Fibroblast of villous mesenchyme (primary cell): ENCODE data around the gene ADAMTSL1. TPM values are rescaled to one million over a fixed set of nuclear protein-coding genes. Genes with fewer than 3 reads are reported as not detected.

Experiments used
- DNase-seq: peaks from one replicate; pipeline ENCODE4 v3.0.0-alpha.2; 2010; ENCODE audit warnings: low read depth
- H3K4me3 ChIP-seq: 2 replicates; pipeline ENCODE4 v1.5.1; 2011; ENCODE audit warnings: low read depth, mild to moderate bottlenecking, low read length
- total RNA-seq: library from RNA; depleted of rRNA; stranded (reverse); fragments of >200 nt; gene quantifications from 2 replicates; pipeline ENCODE4 v1.2.3, GENCODE V29; 2012
- TF ChIP-seq, protein P1 (sequence below): IDR thresholded peaks from 2 replicates; pipeline ENCODE4 v1.5.1; 2012; ENCODE audit warnings: low read depth, mild to moderate bottlenecking, low read length; ENCODE audit not compliant: insufficient read depth

ADAMTSL1 gene
- total RNA-seq, 1 donor: 3.0 TPM

- DNase-seq: no peak
- TF ChIP-seq, protein P1, sequence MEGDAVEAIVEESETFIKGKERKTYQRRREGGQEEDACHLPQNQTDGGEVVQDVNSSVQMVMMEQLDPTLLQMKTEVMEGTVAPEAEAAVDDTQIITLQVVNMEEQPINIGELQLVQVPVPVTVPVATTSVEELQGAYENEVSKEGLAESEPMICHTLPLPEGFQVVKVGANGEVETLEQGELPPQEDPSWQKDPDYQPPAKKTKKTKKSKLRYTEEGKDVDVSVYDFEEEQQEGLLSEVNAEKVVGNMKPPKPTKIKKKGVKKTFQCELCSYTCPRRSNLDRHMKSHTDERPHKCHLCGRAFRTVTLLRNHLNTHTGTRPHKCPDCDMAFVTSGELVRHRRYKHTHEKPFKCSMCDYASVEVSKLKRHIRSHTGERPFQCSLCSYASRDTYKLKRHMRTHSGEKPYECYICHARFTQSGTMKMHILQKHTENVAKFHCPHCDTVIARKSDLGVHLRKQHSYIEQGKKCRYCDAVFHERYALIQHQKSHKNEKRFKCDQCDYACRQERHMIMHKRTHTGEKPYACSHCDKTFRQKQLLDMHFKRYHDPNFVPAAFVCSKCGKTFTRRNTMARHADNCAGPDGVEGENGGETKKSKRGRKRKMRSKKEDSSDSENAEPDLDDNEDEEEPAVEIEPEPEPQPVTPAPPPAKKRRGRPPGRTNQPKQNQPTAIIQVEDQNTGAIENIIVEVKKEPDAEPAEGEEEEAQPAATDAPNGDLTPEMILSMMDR: no peak
Observed at GRCh38 chr9:18639911-18640310, 166.0 kb downstream of the ADAMTSL1 start.

DNA sequence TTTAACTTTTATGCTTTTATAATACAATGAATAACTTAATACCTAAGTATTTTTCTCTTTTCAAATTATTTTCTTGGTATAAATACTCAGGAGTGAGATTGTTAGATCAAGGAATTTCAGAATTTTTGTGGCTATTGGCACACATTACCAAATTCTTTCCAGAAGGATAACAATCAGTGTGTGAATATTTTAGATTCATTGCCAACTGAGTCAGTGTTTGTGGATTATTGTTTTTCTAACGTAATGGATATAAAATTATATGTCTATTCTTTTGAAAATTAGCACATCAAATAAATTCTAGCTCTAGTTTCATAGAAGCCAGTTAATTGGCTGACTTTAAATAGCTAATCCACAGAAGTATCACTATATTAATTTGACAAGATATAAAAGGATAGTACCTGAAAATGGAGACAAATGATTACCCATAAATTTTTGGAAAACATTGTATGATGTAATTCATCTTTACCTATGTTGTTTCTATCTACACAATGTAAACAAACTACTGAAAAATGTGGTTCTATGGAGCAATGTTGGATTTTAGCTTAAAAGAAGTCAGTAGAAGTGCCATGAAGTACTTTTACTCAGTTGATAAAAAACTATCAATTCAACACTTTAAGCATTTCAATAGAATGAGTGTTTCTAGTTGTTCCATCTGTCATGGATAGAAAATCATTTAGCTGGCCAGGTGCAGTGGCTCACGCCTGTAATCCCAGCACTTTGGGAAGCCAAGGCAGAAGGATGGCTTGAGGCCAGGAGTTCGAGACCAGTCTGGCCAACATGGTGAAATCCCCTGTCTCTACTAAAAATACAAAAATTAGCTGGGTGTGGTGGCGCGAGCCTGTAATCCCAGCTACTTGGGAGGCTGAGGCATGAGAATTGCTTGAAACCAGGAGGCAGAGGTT is 185.1 kb downstream of the ADAMTSL1 start:
- peak; percentile 39 for DNase-seq
- H3K4me3 ChIP-seq: no peak overlapping the region
- TF ChIP-seq, protein P1: no peak

More at GRCh38 chr9:18639911-18640310, 166.0 kb downstream of the ADAMTSL1 start:
- H3K4me3 ChIP-seq: no peak overlapping the region

GRCh38 chr9:18660001-18660400 is 186.0 kb downstream of the ADAMTSL1 start:
- DNase-seq: no peak
- TF ChIP-seq, protein P1: no peak
- H3K4me3 ChIP-seq: no peak overlapping the region

DNA sequence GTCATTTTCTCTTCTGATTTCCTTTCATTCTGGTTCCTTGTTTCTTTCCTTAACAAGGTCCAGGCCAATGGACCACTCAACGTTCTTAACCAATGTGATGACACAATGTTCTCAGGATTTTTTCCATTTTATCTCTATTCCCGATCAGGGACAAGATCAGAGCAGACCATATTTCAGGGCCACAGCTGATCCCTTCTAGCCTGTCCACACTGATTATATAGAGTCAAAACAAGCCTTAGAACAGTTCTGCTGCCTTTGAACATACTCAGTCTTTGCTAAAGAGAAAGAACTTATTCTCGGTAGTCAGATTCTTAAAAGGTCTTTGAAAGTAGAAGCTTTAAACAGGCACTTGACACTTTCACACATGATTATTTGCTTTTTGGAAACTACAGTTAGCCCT is 188.4 kb downstream of the ADAMTSL1 start:
- no peak for DNase-seq
- no peak overlapping the region for H3K4me3 ChIP-seq
- TF ChIP-seq, protein P1: no peak

DNA sequence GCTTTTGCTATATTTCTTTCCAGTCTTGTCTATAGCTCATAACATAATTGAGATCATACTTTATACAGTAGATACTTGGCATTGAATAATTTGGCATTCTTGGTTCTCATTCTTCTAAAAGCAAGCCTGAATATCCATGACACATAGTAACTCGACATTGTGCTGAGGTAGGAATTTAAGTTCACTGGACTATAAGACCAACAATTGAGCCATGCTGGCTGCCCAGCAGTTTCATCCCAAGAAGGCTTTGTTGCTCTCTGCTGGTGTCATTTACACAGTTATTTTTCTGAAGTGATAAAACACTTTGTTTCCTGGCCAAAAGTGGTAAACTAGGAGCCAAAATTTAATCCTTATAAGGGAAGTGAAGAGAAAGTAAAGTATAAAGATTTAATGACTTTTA is 192.0 kb downstream of the ADAMTSL1 start:
- TF ChIP-seq, protein P1: no peak
- no peak overlapping the region for H3K4me3 ChIP-seq
- DNase-seq: no peak

DNA sequence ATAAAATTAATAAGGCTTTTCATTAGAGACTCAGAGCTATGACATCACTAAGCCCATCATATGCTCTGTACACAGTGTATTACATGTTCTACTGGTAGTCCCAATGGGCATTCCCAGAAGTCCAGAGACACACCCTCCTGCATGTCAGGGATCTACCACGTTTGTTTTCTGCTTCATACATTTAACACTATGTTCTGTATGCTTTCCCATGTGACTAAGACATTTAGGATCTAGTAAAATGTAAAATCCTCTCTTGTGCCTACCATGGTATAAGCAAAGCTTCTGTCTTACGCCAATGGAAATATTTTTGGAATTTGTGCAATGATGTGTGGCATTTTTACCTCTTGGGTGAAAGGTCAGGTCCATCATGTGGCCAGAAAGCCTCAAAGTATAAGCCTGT is 192.4 kb downstream of the ADAMTSL1 start:
- no peak overlapping the region for H3K4me3 ChIP-seq
- DNase-seq: peak; percentile 47
- TF ChIP-seq, protein P1: no peak
